GM19468 (cell line): ENCODE results near the gene OTUD4.

Experiments
- ATAC-seq: cut with Tn5 transposase; IDR thresholded peaks from one replicate; pipeline ENCODE4 v1.9.1; 2021; ENCODE audit warnings: mild to moderate bottlenecking, moderate library complexity, moderate number of reproducible peaks; ENCODE audit not compliant: unreplicated experiment; ENCODE audit errors: extremely low read depth

OTUD4 gene

GRCh38 chr4:145132511-145133098, 47.8 kb downstream of the OTUD4 start:
- peak; percentile 69 for ATAC-seq

GRCh38 chr4:145131848-145132247, 48.5 kb downstream of the OTUD4 start:
- no peak for ATAC-seq

- no peak for ATAC-seq
These were observed 49.5 kb downstream of the OTUD4 start for GRCh38 chr4:145130788-145131399.

GRCh38 chr4:145130130-145130529, 50.3 kb downstream of the OTUD4 start:
- no peak for ATAC-seq

- ATAC-seq, result no peak
These were observed 55.0 kb downstream of the OTUD4 start for GRCh38 chr4:145125396-145125795.

- no peak for ATAC-seq
These were observed 72.3 kb downstream of the OTUD4 start for GRCh38 chr4:145108128-145108527.

- no peak for ATAC-seq
These were observed 73.3 kb downstream of the OTUD4 start for GRCh38 chr4:145107126-145107525.

GRCh38 chr4:145103496-145103895, 76.9 kb downstream of the OTUD4 start:
- ATAC-seq, result no peak

GRCh38 chr4:145102619-145103018, 77.8 kb downstream of the OTUD4 start:
- ATAC-seq, result no peak

- ATAC-seq, result no peak
These were observed 79.3 kb downstream of the OTUD4 start for GRCh38 chr4:145101091-145101490.

GRCh38 chr4:145099653-145100052, 80.7 kb downstream of the OTUD4 start:
- ATAC-seq, result no peak

- no peak for ATAC-seq
These were observed 81.7 kb downstream of the OTUD4 start for GRCh38 chr4:145098675-145099037.

- ATAC-seq, result peak; percentile 86
These were observed 82.3 kb downstream of the OTUD4 start, which contains the start of the genes ABCE1 and ANAPC10 for GRCh38 chr4:145097821-145098674. ABCE1 (plus strand) TSS chr4:145098311; CDS start chr4:145104413, 6,102 bp downstream. ANAPC10 (minus strand) TSS chr4:145098196; CDS start chr4:145096099, 2,097 bp downstream.

- ATAC-seq, result no peak
These were observed 83.0 kb downstream of the OTUD4 start for GRCh38 chr4:145097331-145097820.

GRCh38 chr4:145093638-145094037, 86.8 kb downstream of the OTUD4 start:
- ATAC-seq, result no peak

GRCh38 chr4:145090380-145090779, 90.0 kb downstream of the OTUD4 start:
- no peak for ATAC-seq

- ATAC-seq, result no peak
These were observed 96.3 kb downstream of the OTUD4 start for GRCh38 chr4:145083891-145084605.
